IMR-90 (cell line): ENCODE results near the gene SV2C. TPM values are rescaled to one million over a fixed set of nuclear protein-coding genes. Genes with fewer than 3 reads are reported as not detected.

Experiments used
- ATAC-seq: fragments of 200-7000 bp; cut with Tn5 transposase; 2 replicates; pipeline ENCODE4 v1.9.1; 2020; ENCODE audit warnings: low read depth, mild to moderate bottlenecking, moderate library complexity
- BruUV-seq: library from RNA; stranded (reverse); fragments of 400-500 nt; replicated peaks from 2 replicates; lab custom pipeline; 2021; lab: Mats Ljungman, UMichigan
- CTCF ChIA-PET: fragments of 300-600 bp; formaldehyde crosslinking; extraction: SDS; loops from one replicate; lab custom pipeline; 2021; ENCODE audit warnings: antibody characterized with exemption; lab: Yijun Ruan, JAX
- POLR2A ChIA-PET: fragments of 300-600 bp; sonication (Branson Sonifier 250); formaldehyde crosslinking; loops from one replicate; lab custom pipeline; 2022; ENCODE audit warnings: antibody characterized with exemption; ENCODE audit not compliant: unreplicated experiment; lab: Charles Lee
- DNase-seq: peaks from one replicate; pipeline ENCODE4 v3.0.0; 2013
- H2AFZ ChIP-seq: replicated peaks from 2 replicates; pipeline ENCODE3; 2013; ENCODE audit warnings: low read length, mild to moderate bottlenecking; ENCODE audit not compliant: poor library complexity
- H2AK5ac ChIP-seq: 2 replicates; pipeline ENCODE4 v1.6.1; 2013; ENCODE audit warnings: low read depth, low read length, inconsistent platforms
- H2AK9ac ChIP-seq: replicated peaks from 2 replicates; pipeline ENCODE3; 2013; ENCODE audit warnings: mild to moderate bottlenecking, low read depth, low read length, moderate library complexity; ENCODE audit not compliant: poor library complexity
- H2BK120ac ChIP-seq: 2 replicates; pipeline ENCODE4 v1.6.1; 2013; ENCODE audit warnings: low read depth, low read length, inconsistent platforms
- H2BK15ac ChIP-seq: 3 replicates; pipeline ENCODE4 v1.6.1; 2013; ENCODE audit warnings: low read depth, low read length, inconsistent platforms
- H2BK20ac ChIP-seq: 2 replicates; pipeline ENCODE4 v1.6.1; 2013; ENCODE audit warnings: low read depth, mild to moderate bottlenecking, inconsistent platforms, low read length, moderate library complexity
- H2BK5ac ChIP-seq: 2 replicates; pipeline ENCODE4 v1.6.1; 2013; ENCODE audit warnings: mild to moderate bottlenecking, low read depth, low read length, inconsistent platforms; ENCODE audit not compliant: poor library complexity, severe bottlenecking
- H3K14ac ChIP-seq: replicated peaks from 2 replicates; pipeline ENCODE4 v1.6.1; 2013; ENCODE audit warnings: low read depth, low read length, inconsistent platforms
- H3K18ac ChIP-seq: 2 replicates; pipeline ENCODE4 v1.6.1; 2013; ENCODE audit warnings: low read depth, low read length, control low read depth
- H3K23ac ChIP-seq: 2 replicates; pipeline ENCODE4 v1.6.1; 2013; ENCODE audit warnings: low read depth, low read length, inconsistent platforms
- H3K27ac ChIP-seq: 2 replicates; pipeline ENCODE4 v1.5.1; 2013; ENCODE audit warnings: mild to moderate bottlenecking, control low read depth, low read length; ENCODE audit not compliant: insufficient read depth
- H3K27me3 ChIP-seq: 2 replicates; pipeline ENCODE4 v1.6.1; 2013; ENCODE audit warnings: low read length; ENCODE audit not compliant: control insufficient read depth, insufficient read depth
- H3K36me3 ChIP-seq: 2 replicates; pipeline ENCODE4 v1.6.1; 2013; ENCODE audit warnings: low read length, mixed read lengths; ENCODE audit not compliant: control insufficient read depth, insufficient read depth
- H3K4ac ChIP-seq: 2 replicates; pipeline ENCODE4 v1.6.1; 2013; ENCODE audit warnings: low read depth, low read length, inconsistent platforms
- H3K4me1 ChIP-seq: 2 replicates; pipeline ENCODE4 v1.6.1; 2013; ENCODE audit warnings: low read length, mixed read lengths; ENCODE audit not compliant: control insufficient read depth, insufficient read depth
- H3K4me2 ChIP-seq: 2 replicates; pipeline ENCODE4 v1.6.1; 2013; ENCODE audit warnings: low read depth, mild to moderate bottlenecking, control low read depth, low read length, moderate library complexity
- H3K4me3 ChIP-seq: 2 replicates; pipeline ENCODE4 v1.5.1; 2013; ENCODE audit warnings: low read depth, mild to moderate bottlenecking, control low read depth, low read length, moderate library complexity; ENCODE audit not compliant: insufficient read depth
- H3K56ac ChIP-seq: 2 replicates; pipeline ENCODE4 v1.6.1; 2013; ENCODE audit warnings: low read length, inconsistent platforms; ENCODE audit not compliant: insufficient read depth; ENCODE audit errors: extremely low read depth
- H3K79me1 ChIP-seq, 2 experiments: 2 replicates each; pipeline ENCODE4 v1.6.1; 2013; ENCODE audit warnings: low read length in 2 of 2, inconsistent platforms in 1 of 2, low read depth in 1 of 2
- H3K9ac ChIP-seq: 2 replicates; pipeline ENCODE4 v1.6.1; 2013; ENCODE audit warnings: low read depth, low read length, control low read depth
- H3K9me1 ChIP-seq: 2 replicates; pipeline ENCODE4 v1.6.1; 2013; ENCODE audit warnings: low read length, inconsistent platforms; ENCODE audit not compliant: insufficient read depth
- H3K9me3 ChIP-seq: 2 replicates; pipeline ENCODE4 v1.6.1; 2013; ENCODE audit warnings: low read length; ENCODE audit not compliant: control insufficient read depth, insufficient read depth
- H4K20me1 ChIP-seq: 2 replicates; pipeline ENCODE4 v1.6.1; 2013; ENCODE audit warnings: low read length, inconsistent platforms; ENCODE audit not compliant: insufficient read depth
- H4K5ac ChIP-seq: 2 replicates; pipeline ENCODE4 v1.6.1; 2013; ENCODE audit warnings: mild to moderate bottlenecking, low read depth, low read length, control low read depth
- H4K8ac ChIP-seq, 2 experiments: 2 replicates each; pipeline ENCODE4 v1.6.1; 2013; ENCODE audit warnings: low read depth in 2 of 2, low read length in 2 of 2, control low read depth in 1 of 2, inconsistent platforms in 1 of 2
- H4K91ac ChIP-seq: 2 replicates; pipeline ENCODE4 v1.6.1; 2013; ENCODE audit warnings: low read depth, low read length, inconsistent platforms; ENCODE audit not compliant: insufficient read depth
- CTCF ChIP-seq: conservative IDR thresholded peaks from 2 replicates; pipeline ENCODE4 v1.5.1; 2012; ENCODE audit warnings: mild to moderate bottlenecking, low read depth, low read length, improper control_type of control experiment
- RAD21 ChIP-seq: IDR thresholded peaks from 2 replicates; pipeline ENCODE4 v1.6.1; 2012; ENCODE audit warnings: low read length, improper control_type of control experiment
- dilution Hi-C: fragments of 300-500 bp; cut with HindIII; formaldehyde crosslinking; loops from one replicate; pipeline ENCODE4 v1.14.3; 2018; ENCODE audit warnings: low sequenced_read_pairs; ENCODE audit not compliant: unreplicated experiment
- in situ Hi-C: fragments of 300-500 bp; cut with MboI; formaldehyde crosslinking; loops from 3 replicates; pipeline ENCODE4 v1.14.3; 2019; ENCODE audit warnings: low sequenced_read_pairs, inconsistent platforms, mixed read lengths
- intact Hi-C: fragments of 100-400 bp; cut with micrococcal nuclease; formaldehyde crosslinking; loops from 2 replicates; pipeline ENCODE4 v1.10.0; 2022
- polyA plus RNA-seq, 3 experiments: library from polyadenylated mRNA; depleted of rRNA; stranded (reverse); fragments of >200 nt; gene quantifications; 2 replicates each; pipeline ENCODE4 v1.2.3, GENCODE V29; 2012; ENCODE audit warnings: low replicate concordance in 1 of 3
- total RNA-seq: library from RNA; depleted of rRNA; stranded (reverse); fragments of >200 nt; gene quantifications from 2 replicates; pipeline ENCODE4 v1.2.3, GENCODE V29; 2012

SV2C gene
- total and polyA plus RNA-seq, 2 of the 4 experiments (the other 2 are of a cell fraction): not detected

GRCh38 chr5:76187386-76187785 is 104.2 kb downstream of the SV2C start:
- intact Hi-C loops: no loop called here
- Histone ChIP-seq H4K20me1 (no peaks in the 10 kb centered on the region), H3K4ac (no peak overlapping the region), H2BK120ac (no peak overlapping the region), H3K9me1 (no peaks in the 10 kb centered on the region), H4K91ac (no peak overlapping the region), H2BK5ac (no peak overlapping the region), H3K27me3 (no peaks in the 10 kb centered on the region), H3K4me3 (no peak overlapping the region), H3K56ac (no peak overlapping the region), H2AK5ac (no peak overlapping the region), H3K9ac (no peak overlapping the region), H2AK9ac (no peak overlapping the region), H2AFZ (no peak overlapping the region), H3K14ac (no peak overlapping the region), H3K79me1 (no peaks in the 10 kb centered on the region), H3K4me2 (no peak overlapping the region), H4K5ac (no peak overlapping the region), H3K4me1 (no peaks in the 10 kb centered on the region), H2BK20ac (no peak overlapping the region), H2BK15ac (no peak overlapping the region), H3K23ac (no peak overlapping the region), H3K9me3 (no peaks in the 10 kb centered on the region), H3K18ac (no peak overlapping the region), H3K36me3 (no peaks in the 10 kb centered on the region), H4K8ac (no peak overlapping the region), H3K27ac (no peak overlapping the region)
- no TSS peak for BruUV-seq
- no peak for ATAC-seq
- ChIA-PET POLR2A (no interaction called here), CTCF (no interaction called here)
- no peak for TF ChIP-seq RAD21
- no peak for TF ChIP-seq CTCF
- dilution Hi-C loops: no loop called here
- DNase-seq: no peak
- in situ Hi-C loops: no loop called here
